Neuronal stem cell (in vitro differentiated cells): ENCODE results near the gene KCNJ6.

Experiments
- DNase-seq: peaks from one replicate; pipeline ENCODE4 v3.0.0-alpha.2; 2013; ENCODE audit warnings: low spot score
- H2AFZ ChIP-seq: one replicate; pipeline ENCODE4 v1.6.1; 2013; ENCODE audit warnings: mild to moderate bottlenecking, low read length, inconsistent platforms
- H2AK5ac ChIP-seq: 2 replicates; pipeline ENCODE4 v1.6.1; 2013; ENCODE audit warnings: low read depth, mild to moderate bottlenecking, inconsistent platforms, low read length, moderate library complexity, mixed read lengths
- H2BK120ac ChIP-seq: 2 replicates; pipeline ENCODE4 v1.6.1; 2013; ENCODE audit warnings: low read depth, mild to moderate bottlenecking, inconsistent platforms, low read length, moderate library complexity, mixed read lengths
- H2BK12ac ChIP-seq: one replicate; pipeline ENCODE4 v1.6.1; 2013; ENCODE audit warnings: low read length, inconsistent platforms
- H2BK15ac ChIP-seq: 2 replicates; pipeline ENCODE4 v1.6.1; 2013; ENCODE audit warnings: mild to moderate bottlenecking, low read length, inconsistent platforms, mixed read lengths
- H2BK5ac ChIP-seq: one replicate; pipeline ENCODE4 v1.6.1; 2013; ENCODE audit warnings: inconsistent platforms, mild to moderate bottlenecking, low read length, moderate library complexity
- H3K14ac ChIP-seq: one replicate; pipeline ENCODE4 v1.6.1; 2013; ENCODE audit warnings: low read length, inconsistent platforms
- H3K18ac ChIP-seq: 2 replicates; pipeline ENCODE4 v1.6.1; 2013; ENCODE audit warnings: low read length, inconsistent platforms
- H3K23ac ChIP-seq: 2 replicates; pipeline ENCODE4 v1.6.1; 2013; ENCODE audit warnings: low read depth, mild to moderate bottlenecking, mixed read lengths, low read length, inconsistent platforms; ENCODE audit not compliant: poor library complexity
- H3K27ac ChIP-seq: replicated peaks from 3 replicates; pipeline ENCODE4 v1.5.1; 2013; ENCODE audit warnings: low read length, inconsistent platforms
- H3K27me3 ChIP-seq, 3 experiments: 2 replicates each; pipeline ENCODE4 v1.6.1; 2013; ENCODE audit warnings: low read length in 3 of 3, mild to moderate bottlenecking in 2 of 3, inconsistent platforms in 1 of 3, low read depth in 1 of 3, mixed read lengths in 1 of 3, moderate library complexity in 1 of 3; ENCODE audit not compliant: control insufficient read depth in 3 of 3, insufficient read depth in 3 of 3
- H3K36me3 ChIP-seq, 2 donors: replicated peaks in 1 of 2; 2 replicates each; pipeline ENCODE4 v1.6.1; 2013; ENCODE audit warnings: low read length in 2 of 2; ENCODE audit not compliant: control insufficient read depth in 2 of 2, insufficient read depth in 2 of 2
- H3K4ac ChIP-seq: 2 replicates; pipeline ENCODE4 v1.6.1; 2013; ENCODE audit warnings: inconsistent platforms, mild to moderate bottlenecking, low read length, moderate library complexity
- H3K4me1 ChIP-seq, 2 donors: 1 replicate in 1 of 2; 2 replicates in 1 of 2; pipeline ENCODE4 v1.6.1; 2013; ENCODE audit warnings: low read length in 2 of 2, low read depth in 1 of 2; ENCODE audit not compliant: control insufficient read depth in 2 of 2, insufficient read depth in 1 of 2
- H3K4me2 ChIP-seq: one replicate; pipeline ENCODE4 v1.6.1; 2013; ENCODE audit warnings: mild to moderate bottlenecking, low read length, inconsistent platforms; ENCODE audit not compliant: insufficient read depth, poor library complexity, severe bottlenecking
- H3K4me3 ChIP-seq, 2 donors: 2 replicates each; pipeline ENCODE4 v1.5.1; 2013; ENCODE audit warnings: low read length in 2 of 2, mild to moderate bottlenecking in 2 of 2, inconsistent platforms in 1 of 2, moderate library complexity in 1 of 2
- H3K79me1 ChIP-seq: one replicate; pipeline ENCODE4 v1.6.1; 2013; ENCODE audit warnings: low read depth, mild to moderate bottlenecking, inconsistent platforms, low read length, moderate library complexity
- H3K9ac ChIP-seq: one replicate; pipeline ENCODE4 v1.6.1; 2013; ENCODE audit warnings: mild to moderate bottlenecking, low read depth, low read length, inconsistent platforms; ENCODE audit not compliant: poor library complexity
- H3K9me3 ChIP-seq, 2 donors: replicated peaks in 1 of 2; 2 replicates each; pipeline versions ENCODE3 to v1.6.1; 2013; ENCODE audit warnings: low read length in 2 of 2, mild to moderate bottlenecking in 2 of 2, inconsistent platforms in 1 of 2, low read depth in 1 of 2, mixed read lengths in 1 of 2, moderate library complexity in 1 of 2; ENCODE audit not compliant: control insufficient read depth in 2 of 2, insufficient read depth in 1 of 2
- H4K8ac ChIP-seq: one replicate; pipeline ENCODE4 v1.6.1; 2013; ENCODE audit warnings: low read depth, mild to moderate bottlenecking, inconsistent platforms, low read length, moderate library complexity
- H4K91ac ChIP-seq: one replicate; pipeline ENCODE4 v1.6.1; 2013; ENCODE audit warnings: low read length, low read depth, mild to moderate bottlenecking, inconsistent platforms; ENCODE audit not compliant: poor library complexity
- WGBS, 2 donors: extraction: QIAGEN DNeasy Blood & Tissue Kit; methylation state at CpG; one replicate each; pipeline ENCODE4 v1.1.7; 2013; ENCODE audit warnings: missing lambda C conversion rate in 2 of 2, mixed read lengths in 1 of 2; ENCODE audit not compliant: insufficient read length in 2 of 2, insufficient replicate concordance in 1 of 2; ENCODE audit errors: extremely low coverage in 2 of 2; 5-methylcytosine and 5-hydroxymethylcytosine counted together

Gene KCNJ6

GRCh38 chr21:37620401-37620800, 295.9 kb downstream of the KCNJ6 start:
- no peak overlapping the region for H2BK120ac ChIP-seq
- DNase-seq, result no peak
- no peak overlapping the region for H3K4ac ChIP-seq
- H4K8ac ChIP-seq, result no peak overlapping the region
- H3K14ac ChIP-seq, result no peak overlapping the region
- no peak overlapping the region for H3K23ac ChIP-seq
- H3K4me1 ChIP-seq, result peaks cover 0 to 25% of the 10 kb centered on the region in 2 donors
- H3K36me3 ChIP-seq, result no peaks in the 10 kb centered on the region
- H2AK5ac ChIP-seq, result no peak overlapping the region
- H4K91ac ChIP-seq, result no peak overlapping the region
- H3K79me1 ChIP-seq, result no peaks in the 10 kb centered on the region
- H3K4me2 ChIP-seq, result no peak overlapping the region
- H3K27me3 ChIP-seq, result no peaks in the 10 kb centered on the region
- H2BK12ac ChIP-seq, result no peak overlapping the region
- no peak overlapping the region for H3K27ac ChIP-seq
- no peak overlapping the region for H2BK5ac ChIP-seq
- H2AFZ ChIP-seq, result no peak overlapping the region
- no peak overlapping the region for H3K18ac ChIP-seq
- H3K9me3 ChIP-seq, result no peaks in the 10 kb centered on the region
- H3K9ac ChIP-seq, result no peak overlapping the region
- no peak overlapping the region for H3K4me3 ChIP-seq
- no peak overlapping the region for H2BK15ac ChIP-seq

- Histone ChIP-seq H3K14ac (no peak overlapping the region), H4K91ac (no peak overlapping the region), H3K9ac (no peak overlapping the region), H3K4ac (no peak overlapping the region), H3K4me1 (peaks cover 0 to 21% of the 10 kb centered on the region in 2 donors), H4K8ac (no peak overlapping the region), H2AK5ac (no peak overlapping the region), H2BK5ac (no peak overlapping the region), H3K4me3 (no peak overlapping the region), H3K27ac (no peak overlapping the region), H3K4me2 (no peak overlapping the region), H3K27me3 (no peaks in the 10 kb centered on the region), H2BK12ac (no peak overlapping the region), H3K18ac (no peak overlapping the region), H2BK120ac (no peak overlapping the region), H2BK15ac (no peak overlapping the region), H3K36me3 (no peaks in the 10 kb centered on the region), H3K9me3 (peaks cover 0 to under 1% of the 10 kb centered on the region in 2 donors), H3K79me1 (no peaks in the 10 kb centered on the region), H2AFZ (no peak overlapping the region), H3K23ac (no peak overlapping the region)
- DNase-seq, result no peak
- no CpG with 5 or more reads among the region's 7 CpGs for WGBS, 2 donors
Observed at GRCh38 chr21:37619464-37619974, 296.7 kb downstream of the KCNJ6 start.

- Histone ChIP-seq H3K4me1 (peaks cover 0 to 13% of the 10 kb centered on the region in 2 donors), H3K4me3 (no peak overlapping the region), H2BK12ac (no peak overlapping the region), H3K4ac (no peak overlapping the region), H3K9me3 (peaks cover 2 to 4% of the 10 kb centered on the region in 2 donors), H2BK120ac (no peak overlapping the region), H3K9ac (no peak overlapping the region), H3K79me1 (no peaks in the 10 kb centered on the region), H3K14ac (no peak overlapping the region), H2AK5ac (no peak overlapping the region), H3K23ac (no peak overlapping the region), H3K18ac (no peak overlapping the region), H4K91ac (no peak overlapping the region), H4K8ac (no peak overlapping the region), H3K27me3 (no peaks in the 10 kb centered on the region), H3K27ac (no peak overlapping the region), H2BK15ac (no peak overlapping the region), H3K36me3 (no peaks in the 10 kb centered on the region), H2BK5ac (no peak overlapping the region), H2AFZ (no peak overlapping the region), H3K4me2 (no peak overlapping the region)
- no CpG with 5 or more reads among the region's 7 CpGs for WGBS, 2 donors
- no peak for DNase-seq
Observed at GRCh38 chr21:37618081-37618480, 298.2 kb downstream of the KCNJ6 start.

GRCh38 chr21:37615962-37616361, 300.3 kb downstream of the KCNJ6 start:
- no peak overlapping the region for H4K8ac ChIP-seq
- H3K4me3 ChIP-seq, result no peak overlapping the region
- WGBS, 2 donors, result no CpG with 5 or more reads among the region's 6 CpGs
- no peaks in the 10 kb centered on the region for H3K27me3 ChIP-seq
- no peak overlapping the region for H3K27ac ChIP-seq
- H3K9me3 ChIP-seq, result peaks cover 4 to 8% of the 10 kb centered on the region in 2 donors
- H3K23ac ChIP-seq, result no peak overlapping the region
- H3K18ac ChIP-seq, result peak overlapping the region; percentile 34
- H2BK5ac ChIP-seq, result peak overlapping the region; percentile 60
- H3K14ac ChIP-seq, result no peak overlapping the region
- H2AK5ac ChIP-seq, result peak overlapping the region; percentile 14
- H3K36me3 ChIP-seq, result no peaks in the 10 kb centered on the region
- no peaks in the 10 kb centered on the region for H3K79me1 ChIP-seq
- no peak overlapping the region for H2BK15ac ChIP-seq
- H2BK120ac ChIP-seq, result no peak overlapping the region
- no peak overlapping the region for H2BK12ac ChIP-seq
- no peak overlapping the region for H3K9ac ChIP-seq
- no peaks in the 10 kb centered on the region for H3K4me1 ChIP-seq
- H2AFZ ChIP-seq, result no peak overlapping the region
- DNase-seq, result no peak
- no peak overlapping the region for H3K4ac ChIP-seq
- no peak overlapping the region for H3K4me2 ChIP-seq
- H4K91ac ChIP-seq, result no peak overlapping the region
